Heart left ventricle (tissue), 16 donors: ENCODE results near the gene MLKL. TPM values are rescaled to one million over a fixed set of nuclear protein-coding genes. Genes with fewer than 3 reads are reported as not detected.

Experiments
- ATAC-seq, 4 donors: fragments of 200-7000 bp; cut with Tn5 transposase; one replicate each; pipeline ENCODE4 v1.9.1; 2020 to 2022; ENCODE audit warnings: moderate library complexity in 4 of 4, mild to moderate bottlenecking in 3 of 4, moderate number of reproducible peaks in 1 of 4
- DNase-seq, 5 donors: peaks; one replicate each; pipeline ENCODE4 v3.0.0-alpha.2; 2020
- H3K27ac ChIP-seq, 12 donors: fragments of 200-600 bp; sonication (generic) in 4 of 12; one replicate each; pipeline versions ENCODE4 v1.5.0 to v1.8.0; 2016 to 2022; ENCODE audit warnings: mild to moderate bottlenecking in 2 of 12
- H3K27me3 ChIP-seq, 9 donors: fragments of 200-600 bp; sonication (generic) in 2 of 9; one replicate each; pipeline versions ENCODE4 v1.5.1 to v1.8.0; 2016 to 2022; ENCODE audit warnings: mild to moderate bottlenecking in 3 of 9
- H3K36me3 ChIP-seq, 9 donors: fragments of 200-600 bp; sonication (generic) in 2 of 9; one replicate each; pipeline versions ENCODE4 v1.5.0 to v1.8.0; 2018 to 2022; ENCODE audit warnings: mild to moderate bottlenecking in 2 of 9
- H3K4me1 ChIP-seq, 12 donors: fragments of 200-600 bp; sonication (generic) in 4 of 12; one replicate each; pipeline versions ENCODE4 v1.5.0 to v1.8.0; 2016 to 2022; ENCODE audit warnings: mild to moderate bottlenecking in 3 of 12
- H3K4me3 ChIP-seq, 12 donors: fragments of 200-600 bp; sonication (generic) in 4 of 12; one replicate each; pipeline versions ENCODE4 v1.5.0 to v1.8.0; 2017 to 2022; ENCODE audit warnings: mild to moderate bottlenecking in 9 of 12, moderate library complexity in 4 of 12
- H3K9me3 ChIP-seq, 12 donors: fragments of 200-600 bp; sonication (generic) in 4 of 12; one replicate each; pipeline versions ENCODE4 v1.5.0 to v1.8.0; 2016 to 2022; ENCODE audit warnings: mild to moderate bottlenecking in 1 of 12
- CTCF ChIP-seq, 12 donors: fragments of 200-600 bp; sonication (generic) in 4 of 12; IDR thresholded peaks; one replicate each; pipeline versions ENCODE4 v1.5.0 to v1.8.0; 2018 to 2022; ENCODE audit warnings: antibody characterized with exemption in 12 of 12, mild to moderate bottlenecking in 5 of 12
- POLR2A ChIP-seq, 2 donors: fragments of 450-650 bp; IDR thresholded peaks; one replicate each; pipeline ENCODE4 v1.6.1; 2017; ENCODE audit warnings: antibody characterized with exemption in 2 of 2, mild to moderate bottlenecking in 2 of 2, moderate library complexity in 2 of 2
- WGBS, 4 donors: extraction: QIAGEN DNeasy Blood & Tissue Kit in 2 of 4; methylation state at CpG; one replicate each; pipeline versions ENCODE4 v1.1.5 to v1.1.7; 2013 to 2018; 5-methylcytosine and 5-hydroxymethylcytosine counted together
- intact Hi-C, 10 donors: fragments of 100-400 bp; cut with DNase I; formaldehyde crosslinking; loops; one replicate each; pipeline versions ENCODE4 v1.11.1 to v1.14.2; 2022
- polyA plus RNA-seq, 2 donors: library from polyadenylated mRNA; stranded (reverse); fragments of 200-250 nt; gene quantifications; one replicate each; pipeline ENCODE4 v1.2.3, GENCODE V29; 2013
- total RNA-seq, 9 donors: library from RNA; depleted of rRNA in 2 of 9; stranded (reverse); fragments of >200 nt in 2 of 9; fragmentation: NEBNext Ultra II Directional in 3 of 9; extraction: Animal tissue kit (Norgen Biotek cat#: 25700) in 3 of 9; gene quantifications; one replicate each; pipeline versions ENCODE4 v1.1.0 to v1.2.4, GENCODE V29; 2016 to 2023
- donor health status: ischemic (EF 13 %, LVEDD 7.1; RV severe dilation, severe dysfunction).
- donor health status: healthy with polysubstance abuse.
- donor health status: DM: no; HTN: yes; CAD: no.
- donor health status: DM: no; HTN: no; CAD: no.
- donor health status: ischemic (EF 25% LVEDD 6.9; RV normal size, moderate dysfunction).
- donor health status: ischemic (EF 25% LVEDD 5.7; RV mildly dilated, moderate dysfunction).
- donor health status: healthy.
- donor health status: DM: yes; HTN: yes; CAD: no.
- donor health status: ischemic (EF 35%, LVEDD 5.7; RV mildly dilated, moderate dysfunction).
- donor health status: nonischemic (EF 11% LVEDD 7.7; RV severe dilation, severe dysfunction).
- donor health status: DM: yes; HTN: yes; CAD: no.
- donor health status: PGD.
- donor health status: ischemic (EF 29% LVEDD 5.4; RV normal size, mild dysfunction).
- donor health status: nonischemic (EF 23%, LVEDD 6.1; RV moderate dilation, normal function).

The MLKL gene
- total and polyA plus RNA-seq, 11 donors = 2.2 to 14.9 (median 4.3) TPM

DNA sequence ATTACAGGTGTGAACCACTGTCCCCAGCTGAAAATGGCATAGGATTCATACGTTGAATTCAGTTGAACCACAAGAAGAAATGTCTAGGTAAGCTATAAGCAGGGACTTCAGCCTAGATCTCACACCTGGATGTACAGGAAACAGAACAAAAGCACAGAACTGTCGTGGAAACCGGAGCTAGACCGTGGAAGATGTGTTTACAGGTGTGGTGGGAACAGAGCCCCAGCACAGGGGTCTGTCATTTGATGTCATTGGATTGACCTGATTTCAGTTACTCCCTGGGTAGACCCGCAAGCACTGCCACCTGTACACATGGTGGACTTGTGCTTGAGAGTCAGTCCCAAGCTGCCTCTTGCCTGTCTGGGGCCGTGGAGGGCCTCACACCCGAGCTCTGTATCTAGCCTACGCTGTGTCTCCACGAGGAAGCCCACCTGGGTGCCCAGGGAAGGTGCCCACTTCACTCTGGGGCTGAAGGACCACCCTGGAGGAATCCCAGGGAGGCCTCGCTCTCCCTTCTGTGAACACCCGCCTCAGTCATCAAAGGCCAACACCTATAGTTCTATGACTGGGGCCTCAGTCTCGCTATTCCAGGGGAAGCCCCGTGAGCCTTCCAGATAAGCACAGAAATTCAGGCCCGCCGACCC, 32.2 kb upstream of the MLKL start:
- H3K27me3 ChIP-seq = peaks cover 0 to 22% (median 2%) of the 10 kb centered on the region in 9 donors
- no peak for DNase-seq
- no peaks in the 10 kb centered on the region for H3K36me3 ChIP-seq
- no peak overlapping the region for H3K4me3 ChIP-seq
- 87 to 98% (median 90%) methylated on average over 12 to 15 of the region's 15 CpGs for WGBS, 4 donors
- TF ChIP-seq POLR2A (IDR thresholded peaks at IDR 0.05) (no peak), CTCF (IDR thresholded peaks at IDR 0.05) (no peak)
- no peak for ATAC-seq
- H3K9me3 ChIP-seq = no peaks in the 10 kb centered on the region
- no peaks in the 10 kb centered on the region for H3K4me1 ChIP-seq
- intact Hi-C loops = no loop called here
- no peak overlapping the region for H3K27ac ChIP-seq

GRCh38 chr16:74731853-74732477, 31.3 kb upstream of the MLKL start:
- 84 to 96% (median 91%) methylated on average over 8 of the region's 8 CpGs for WGBS, 4 donors
- intact Hi-C loops = no loop called here
- peaks cover 0 to 5% (median 3%) of the 10 kb centered on the region in 12 donors for H3K9me3 ChIP-seq
- no peak for TF ChIP-seq POLR2A (IDR thresholded peaks at IDR 0.05)
- no peaks in the 10 kb centered on the region for H3K36me3 ChIP-seq
- ATAC-seq (no peak), DNase-seq (no peak)
- peaks cover 0 to 27% (median 0%) of the 10 kb centered on the region in 9 donors for H3K27me3 ChIP-seq
- no peak overlapping the region for H3K4me3 ChIP-seq
- H3K27ac ChIP-seq = no peak overlapping the region
- no peaks in the 10 kb centered on the region for H3K4me1 ChIP-seq

DNA sequence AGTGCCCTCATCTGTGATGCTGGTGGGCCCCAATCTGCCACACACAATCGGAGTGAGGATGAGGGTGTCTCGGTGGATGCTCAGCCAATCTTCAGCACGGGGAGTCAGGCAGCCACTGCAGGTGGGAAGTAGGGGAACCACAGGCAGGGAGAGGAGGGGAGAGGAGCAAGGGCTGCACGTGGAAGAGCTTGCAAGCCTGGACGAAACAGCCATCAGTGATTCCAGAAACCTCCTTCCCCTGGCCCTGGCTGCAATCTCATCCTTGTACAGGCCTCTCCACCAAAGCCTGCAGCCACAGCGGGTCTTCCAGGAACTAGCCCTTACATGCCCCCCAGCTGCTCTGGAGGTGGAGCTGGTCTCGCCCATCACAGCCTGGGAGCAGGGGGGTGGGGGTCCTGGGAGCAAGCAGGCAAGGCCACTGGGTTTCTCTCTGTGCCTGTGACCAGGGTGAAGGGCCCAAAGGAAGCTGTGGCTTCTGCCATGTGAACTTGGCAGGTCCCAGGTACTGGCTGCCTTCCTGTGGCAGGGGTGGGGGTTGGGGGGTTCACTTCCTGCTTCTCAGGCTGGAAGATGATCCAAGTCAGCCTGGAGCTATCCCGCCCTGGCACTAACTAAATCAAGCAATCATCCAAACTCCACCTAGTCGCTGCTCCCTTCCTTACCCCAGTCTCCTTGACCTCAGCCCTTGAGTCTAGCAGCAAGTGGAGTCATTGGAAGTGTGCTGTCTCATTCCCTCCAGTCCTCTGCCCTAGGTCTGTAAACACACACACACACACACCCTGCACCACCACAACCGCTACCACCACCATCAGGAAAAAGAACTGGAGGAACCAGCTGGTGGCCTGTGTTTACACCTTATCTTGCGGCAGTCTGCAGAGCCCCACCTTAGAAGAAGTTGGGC, 29.4 kb upstream of the MLKL start:
- intact Hi-C loops = loop anchor here in 1 of 10 donors (5.0 kb wide), 1 partner anchor 122 kb away; no protein-coding TSS in a partner anchor
- TF ChIP-seq CTCF (IDR thresholded peaks at IDR 0.05) (no peak), POLR2A (IDR thresholded peaks at IDR 0.05) (no peak)
- no peak overlapping the region for H3K27ac ChIP-seq
- no peaks in the 10 kb centered on the region for H3K36me3 ChIP-seq
- H3K4me1 ChIP-seq = no peaks in the 10 kb centered on the region
- peaks cover 0 to 18% (median 0%) of the 10 kb centered on the region in 9 donors for H3K27me3 ChIP-seq
- ATAC-seq = no peak
- WGBS, 4 donors = 58 to 71% (median 60%) methylated on average over 10 to 11 of the region's 11 CpGs
- no peak for DNase-seq
- H3K9me3 ChIP-seq = peaks cover 0 to 11% (median 7%) of the 10 kb centered on the region in 12 donors
- no peak overlapping the region for H3K4me3 ChIP-seq

GRCh38 chr16:74727903-74728302, 27.2 kb upstream of the MLKL start:
- ATAC-seq (no peak), DNase-seq (no peak)
- no peak for TF ChIP-seq CTCF (IDR thresholded peaks at IDR 0.05)
- TF ChIP-seq POLR2A (IDR thresholded peaks at IDR 0.05) = no peak
- no peak overlapping the region for H3K27ac ChIP-seq
- no peaks in the 10 kb centered on the region for H3K36me3 ChIP-seq
- peaks cover 0 to 11% (median 7%) of the 10 kb centered on the region in 12 donors for H3K9me3 ChIP-seq
- H3K27me3 ChIP-seq = peaks cover 0 to 11% (median 0%) of the 10 kb centered on the region in 9 donors
- 93 to 98% (median 97%) methylated on average over 4 of the region's 4 CpGs for WGBS, 4 donors
- intact Hi-C loops = loop anchor here in 1 of 10 donors (5.0 kb wide), 1 partner anchor 124 kb away; no protein-coding TSS in a partner anchor
- H3K4me1 ChIP-seq = no peaks in the 10 kb centered on the region
- no peak overlapping the region for H3K4me3 ChIP-seq
